IMR-90 (cell line): ENCODE data around the gene BBS1. TPM values are rescaled to one million over a fixed set of nuclear protein-coding genes. Genes with fewer than 3 reads are reported as not detected.

Experiments
- ATAC-seq: fragments of 200-7000 bp; cut with Tn5 transposase; 2 replicates; pipeline ENCODE4 v1.9.1; 2020; ENCODE audit warnings: low read depth, mild to moderate bottlenecking, moderate library complexity
- BruUV-seq: library from RNA; stranded (reverse); fragments of 400-500 nt; replicated peaks from 2 replicates; lab custom pipeline; 2021; lab: Mats Ljungman, UMichigan
- CTCF ChIA-PET: fragments of 300-600 bp; formaldehyde crosslinking; extraction: SDS; loops from one replicate; lab custom pipeline; 2021; ENCODE audit warnings: antibody characterized with exemption; lab: Yijun Ruan, JAX
- POLR2A ChIA-PET: fragments of 300-600 bp; sonication (Branson Sonifier 250); formaldehyde crosslinking; loops from one replicate; lab custom pipeline; 2022; ENCODE audit warnings: antibody characterized with exemption; ENCODE audit not compliant: unreplicated experiment; lab: Charles Lee
- DNase-seq: peaks from one replicate; pipeline ENCODE4 v3.0.0; 2013
- H2AFZ ChIP-seq: replicated peaks from 2 replicates; pipeline ENCODE3; 2013; ENCODE audit warnings: low read length, mild to moderate bottlenecking; ENCODE audit not compliant: poor library complexity
- H2AK5ac ChIP-seq: 2 replicates; pipeline ENCODE4 v1.6.1; 2013; ENCODE audit warnings: low read depth, low read length, inconsistent platforms
- H2AK9ac ChIP-seq: replicated peaks from 2 replicates; pipeline ENCODE3; 2013; ENCODE audit warnings: mild to moderate bottlenecking, low read depth, low read length, moderate library complexity; ENCODE audit not compliant: poor library complexity
- H2BK120ac ChIP-seq: 2 replicates; pipeline ENCODE4 v1.6.1; 2013; ENCODE audit warnings: low read depth, low read length, inconsistent platforms
- H2BK15ac ChIP-seq: 3 replicates; pipeline ENCODE4 v1.6.1; 2013; ENCODE audit warnings: low read depth, low read length, inconsistent platforms
- H2BK20ac ChIP-seq: 2 replicates; pipeline ENCODE4 v1.6.1; 2013; ENCODE audit warnings: low read depth, mild to moderate bottlenecking, inconsistent platforms, low read length, moderate library complexity
- H2BK5ac ChIP-seq: 2 replicates; pipeline ENCODE4 v1.6.1; 2013; ENCODE audit warnings: mild to moderate bottlenecking, low read depth, low read length, inconsistent platforms; ENCODE audit not compliant: poor library complexity, severe bottlenecking
- H3K14ac ChIP-seq: replicated peaks from 2 replicates; pipeline ENCODE4 v1.6.1; 2013; ENCODE audit warnings: low read depth, low read length, inconsistent platforms
- H3K18ac ChIP-seq: 2 replicates; pipeline ENCODE4 v1.6.1; 2013; ENCODE audit warnings: low read depth, low read length, control low read depth
- H3K23ac ChIP-seq: 2 replicates; pipeline ENCODE4 v1.6.1; 2013; ENCODE audit warnings: low read depth, low read length, inconsistent platforms
- H3K27ac ChIP-seq: 2 replicates; pipeline ENCODE4 v1.5.1; 2013; ENCODE audit warnings: mild to moderate bottlenecking, control low read depth, low read length; ENCODE audit not compliant: insufficient read depth
- H3K27me3 ChIP-seq: 2 replicates; pipeline ENCODE4 v1.6.1; 2013; ENCODE audit warnings: low read length; ENCODE audit not compliant: control insufficient read depth, insufficient read depth
- H3K36me3 ChIP-seq: 2 replicates; pipeline ENCODE4 v1.6.1; 2013; ENCODE audit warnings: low read length, mixed read lengths; ENCODE audit not compliant: control insufficient read depth, insufficient read depth
- H3K4ac ChIP-seq: 2 replicates; pipeline ENCODE4 v1.6.1; 2013; ENCODE audit warnings: low read depth, low read length, inconsistent platforms
- H3K4me1 ChIP-seq: 2 replicates; pipeline ENCODE4 v1.6.1; 2013; ENCODE audit warnings: low read length, mixed read lengths; ENCODE audit not compliant: control insufficient read depth, insufficient read depth
- H3K4me2 ChIP-seq: 2 replicates; pipeline ENCODE4 v1.6.1; 2013; ENCODE audit warnings: low read depth, mild to moderate bottlenecking, control low read depth, low read length, moderate library complexity
- H3K4me3 ChIP-seq: 2 replicates; pipeline ENCODE4 v1.5.1; 2013; ENCODE audit warnings: low read depth, mild to moderate bottlenecking, control low read depth, low read length, moderate library complexity; ENCODE audit not compliant: insufficient read depth
- H3K56ac ChIP-seq: 2 replicates; pipeline ENCODE4 v1.6.1; 2013; ENCODE audit warnings: low read length, inconsistent platforms; ENCODE audit not compliant: insufficient read depth; ENCODE audit errors: extremely low read depth
- H3K79me1 ChIP-seq, 2 experiments: 2 replicates each; pipeline ENCODE4 v1.6.1; 2013; ENCODE audit warnings: low read length in 2 of 2, inconsistent platforms in 1 of 2, low read depth in 1 of 2
- H3K9ac ChIP-seq: 2 replicates; pipeline ENCODE4 v1.6.1; 2013; ENCODE audit warnings: low read depth, low read length, control low read depth
- H3K9me1 ChIP-seq: 2 replicates; pipeline ENCODE4 v1.6.1; 2013; ENCODE audit warnings: low read length, inconsistent platforms; ENCODE audit not compliant: insufficient read depth
- H3K9me3 ChIP-seq: 2 replicates; pipeline ENCODE4 v1.6.1; 2013; ENCODE audit warnings: low read length; ENCODE audit not compliant: control insufficient read depth, insufficient read depth
- H4K20me1 ChIP-seq: 2 replicates; pipeline ENCODE4 v1.6.1; 2013; ENCODE audit warnings: low read length, inconsistent platforms; ENCODE audit not compliant: insufficient read depth
- H4K5ac ChIP-seq: 2 replicates; pipeline ENCODE4 v1.6.1; 2013; ENCODE audit warnings: mild to moderate bottlenecking, low read depth, low read length, control low read depth
- H4K8ac ChIP-seq, 2 experiments: 2 replicates each; pipeline ENCODE4 v1.6.1; 2013; ENCODE audit warnings: low read depth in 2 of 2, low read length in 2 of 2, control low read depth in 1 of 2, inconsistent platforms in 1 of 2
- H4K91ac ChIP-seq: 2 replicates; pipeline ENCODE4 v1.6.1; 2013; ENCODE audit warnings: low read depth, low read length, inconsistent platforms; ENCODE audit not compliant: insufficient read depth
- BHLHE40 ChIP-seq: fragments of 150-350 bp; IDR thresholded peaks from 2 replicates; pipeline ENCODE4 v1.6.1; 2016; ENCODE audit warnings: mild to moderate bottlenecking, low read depth, low read length
- CEBPB ChIP-seq: IDR thresholded peaks from 2 replicates; pipeline ENCODE4 v1.6.1; 2012; ENCODE audit warnings: low read depth, low read length, improper control_type of control experiment
- CHD1 ChIP-seq: IDR thresholded peaks from 2 replicates; pipeline ENCODE4 v1.6.1; 2012; ENCODE audit warnings: low read depth, low read length, improper control_type of control experiment
- FOS ChIP-seq: fragments of 150-350 bp; IDR thresholded peaks from 2 replicates; pipeline ENCODE4 v1.6.1; 2016; ENCODE audit warnings: low read depth, low read length
- MAFK ChIP-seq: IDR thresholded peaks from 2 replicates; pipeline ENCODE4 v1.6.1; 2012; ENCODE audit warnings: low read depth, low read length, improper control_type of control experiment
- MAZ ChIP-seq: IDR thresholded peaks from 2 replicates; pipeline ENCODE4 v1.6.1; 2012; ENCODE audit warnings: low read depth, mild to moderate bottlenecking, low read length, improper control_type of control experiment, moderate library complexity, borderline replicate concordance
- MXI1 ChIP-seq: IDR thresholded peaks from 2 replicates; pipeline ENCODE4 v1.6.1; 2012; ENCODE audit warnings: low read depth, mild to moderate bottlenecking, low read length, moderate library complexity, borderline replicate concordance
- NFE2L2 ChIP-seq: fragments of 150-350 bp; IDR thresholded peaks from 2 replicates; pipeline ENCODE4 v1.6.1; 2016; ENCODE audit warnings: low read depth, mild to moderate bottlenecking, low read length
- POLR2A ChIP-seq: IDR thresholded peaks from 2 replicates; pipeline ENCODE4 v1.6.1; 2012; ENCODE audit warnings: mild to moderate bottlenecking, low read depth, low read length
- RAD21 ChIP-seq: IDR thresholded peaks from 2 replicates; pipeline ENCODE4 v1.6.1; 2012; ENCODE audit warnings: low read length, improper control_type of control experiment
- RCOR1 ChIP-seq: IDR thresholded peaks from 2 replicates; pipeline ENCODE4 v1.6.1; 2012; ENCODE audit warnings: mild to moderate bottlenecking, low read length, improper control_type of control experiment; ENCODE audit not compliant: insufficient replicate concordance
- RFX5 ChIP-seq: IDR thresholded peaks from 2 replicates; pipeline ENCODE4 v1.8.0; 2012; ENCODE audit warnings: low read depth, mild to moderate bottlenecking, low read length, moderate library complexity
- SMC3 ChIP-seq: fragments of 150-350 bp; IDR thresholded peaks from 2 replicates; pipeline ENCODE4 v1.6.1; 2016; ENCODE audit warnings: low read depth, mild to moderate bottlenecking, antibody characterized with exemption, low read length, moderate library complexity
- USF2 ChIP-seq: fragments of 150-350 bp; IDR thresholded peaks from 2 replicates; pipeline ENCODE4 v1.6.1; 2017; ENCODE audit warnings: mild to moderate bottlenecking, antibody characterized with exemption, low read length, low read depth
- WGBS, 2 experiments: methylation state at CpG; one replicate each; pipeline versions ENCODE4 v1.1.5 to v1.1.7; 2013; ENCODE audit warnings: missing lambda C conversion rate in 2 of 2; ENCODE audit not compliant: insufficient read length in 1 of 2; ENCODE audit errors: extremely low coverage in 2 of 2; 5-methylcytosine and 5-hydroxymethylcytosine counted together
- dilution Hi-C: fragments of 300-500 bp; cut with HindIII; formaldehyde crosslinking; loops from one replicate; pipeline ENCODE4 v1.14.3; 2018; ENCODE audit warnings: low sequenced_read_pairs; ENCODE audit not compliant: unreplicated experiment
- in situ Hi-C: fragments of 300-500 bp; cut with MboI; formaldehyde crosslinking; loops from 3 replicates; pipeline ENCODE4 v1.14.3; 2019; ENCODE audit warnings: low sequenced_read_pairs, inconsistent platforms, mixed read lengths
- intact Hi-C: fragments of 100-400 bp; cut with micrococcal nuclease; formaldehyde crosslinking; loops from 2 replicates; pipeline ENCODE4 v1.10.0; 2022
- polyA plus RNA-seq, 3 experiments: library from polyadenylated mRNA; depleted of rRNA; stranded (reverse); fragments of >200 nt; gene quantifications; 2 replicates each; pipeline ENCODE4 v1.2.3, GENCODE V29; 2012; ENCODE audit warnings: low replicate concordance in 1 of 3
- total RNA-seq: library from RNA; depleted of rRNA; stranded (reverse); fragments of >200 nt; gene quantifications from 2 replicates; pipeline ENCODE4 v1.2.3, GENCODE V29; 2012
- TF ChIP-seq, protein P1 (sequence below): fragments of 150-350 bp; IDR thresholded peaks from 2 replicates; pipeline ENCODE4 v1.6.1; 2016; ENCODE audit warnings: low read depth, mild to moderate bottlenecking, low read length, moderate library complexity, borderline replicate concordance
- TF ChIP-seq, protein P2 (sequence below): conservative IDR thresholded peaks from 2 replicates; pipeline ENCODE4 v1.5.1; 2012; ENCODE audit warnings: mild to moderate bottlenecking, low read depth, low read length, improper control_type of control experiment

Gene BBS1
- total and polyA plus RNA-seq, 2 of the 4 experiments (the other 2 are of a cell fraction) = 16.5 to 20.6 TPM

GRCh38 chr11:66523611-66524010 lies 13.2 kb downstream of the BBS1 start:
- Histone ChIP-seq H4K20me1 (no peaks in the 10 kb centered on the region), H3K4me3 (no peak overlapping the region), H3K4me2 (no peak overlapping the region), H3K36me3 (peaks cover 30% of the 10 kb centered on the region), H4K5ac (no peak overlapping the region), H3K9me1 (no peaks in the 10 kb centered on the region), H2BK15ac (no peak overlapping the region), H2AK9ac (peak overlapping the region; percentile 28), H3K9ac (no peak overlapping the region), H3K4me1 (no peaks in the 10 kb centered on the region), H3K27ac (no peak overlapping the region), H2AFZ (no peak overlapping the region), H3K9me3 (no peaks in the 10 kb centered on the region), H3K23ac (no peak overlapping the region), H3K79me1 (no peaks in the 10 kb centered on the region), H2AK5ac (no peak overlapping the region), H4K91ac (no peak overlapping the region), H3K27me3 (no peaks in the 10 kb centered on the region), H2BK120ac (no peak overlapping the region), H4K8ac (no peak overlapping the region), H2BK5ac (no peak overlapping the region), H2BK20ac (no peak overlapping the region), H3K14ac (no peak overlapping the region), H3K56ac (no peak overlapping the region), H3K4ac (no peak overlapping the region), H3K18ac (no peak overlapping the region)
- CTCF ChIA-PET = no interaction called here
- POLR2A ChIA-PET = no interaction called here
- WGBS, 2 experiments = 100% methylated on average over 3 of the region's 11 CpGs; no CpG with 5 or more reads in 1 of the 2 experiments
- dilution Hi-C loops = no loop called here
- TF ChIP-seq CHD1 (no peak), MXI1 (no peak), RFX5 (no peak), RCOR1 (no peak), NFE2L2 (no peak), SMC3 (no peak), POLR2A (no peak), MAZ (no peak), CEBPB (no peak), USF2 (no peak), FOS (no peak), BHLHE40 (no peak), RAD21 (no peak), MAFK (no peak)
- TF ChIP-seq, protein P1, sequence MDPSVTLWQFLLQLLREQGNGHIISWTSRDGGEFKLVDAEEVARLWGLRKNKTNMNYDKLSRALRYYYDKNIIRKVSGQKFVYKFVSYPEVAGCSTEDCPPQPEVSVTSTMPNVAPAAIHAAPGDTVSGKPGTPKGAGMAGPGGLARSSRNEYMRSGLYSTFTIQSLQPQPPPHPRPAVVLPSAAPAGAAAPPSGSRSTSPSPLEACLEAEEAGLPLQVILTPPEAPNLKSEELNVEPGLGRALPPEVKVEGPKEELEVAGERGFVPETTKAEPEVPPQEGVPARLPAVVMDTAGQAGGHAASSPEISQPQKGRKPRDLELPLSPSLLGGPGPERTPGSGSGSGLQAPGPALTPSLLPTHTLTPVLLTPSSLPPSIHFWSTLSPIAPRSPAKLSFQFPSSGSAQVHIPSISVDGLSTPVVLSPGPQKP = no peak
- TF ChIP-seq, protein P2, sequence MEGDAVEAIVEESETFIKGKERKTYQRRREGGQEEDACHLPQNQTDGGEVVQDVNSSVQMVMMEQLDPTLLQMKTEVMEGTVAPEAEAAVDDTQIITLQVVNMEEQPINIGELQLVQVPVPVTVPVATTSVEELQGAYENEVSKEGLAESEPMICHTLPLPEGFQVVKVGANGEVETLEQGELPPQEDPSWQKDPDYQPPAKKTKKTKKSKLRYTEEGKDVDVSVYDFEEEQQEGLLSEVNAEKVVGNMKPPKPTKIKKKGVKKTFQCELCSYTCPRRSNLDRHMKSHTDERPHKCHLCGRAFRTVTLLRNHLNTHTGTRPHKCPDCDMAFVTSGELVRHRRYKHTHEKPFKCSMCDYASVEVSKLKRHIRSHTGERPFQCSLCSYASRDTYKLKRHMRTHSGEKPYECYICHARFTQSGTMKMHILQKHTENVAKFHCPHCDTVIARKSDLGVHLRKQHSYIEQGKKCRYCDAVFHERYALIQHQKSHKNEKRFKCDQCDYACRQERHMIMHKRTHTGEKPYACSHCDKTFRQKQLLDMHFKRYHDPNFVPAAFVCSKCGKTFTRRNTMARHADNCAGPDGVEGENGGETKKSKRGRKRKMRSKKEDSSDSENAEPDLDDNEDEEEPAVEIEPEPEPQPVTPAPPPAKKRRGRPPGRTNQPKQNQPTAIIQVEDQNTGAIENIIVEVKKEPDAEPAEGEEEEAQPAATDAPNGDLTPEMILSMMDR = no peak
- no TSS peak for BruUV-seq
- intact Hi-C loops = no loop called here
- in situ Hi-C loops = no loop called here
- no peak for DNase-seq
- no peak for ATAC-seq
